Esophagus squamous epithelium (tissue), 5 donors: ENCODE results near the gene TBC1D7. TPM values are rescaled to one million over a fixed set of nuclear protein-coding genes. Genes with fewer than 3 reads are reported as not detected.

Experiments used
- DNase-seq: peaks from one replicate; lab custom pipeline; 2025; lab: John Stamatoyannopoulos, UW
- H3K27ac ChIP-seq, 4 donors: fragments of 200-600 bp; sonication (generic); one replicate each; pipeline ENCODE4 v1.5.1; 2016 to 2019; ENCODE audit warnings: mild to moderate bottlenecking in 1 of 4
- H3K27me3 ChIP-seq, 4 donors: fragments of 200-600 bp; sonication (generic); 1 replicate in 3 of 4; 2 replicates in 1 of 4; pipeline versions ENCODE4 v1.5.1 to v1.6.0; 2017 to 2021; ENCODE audit warnings: antibody characterized with exemption in 1 of 4
- H3K36me3 ChIP-seq, 3 donors: fragments of 200-600 bp; sonication (generic); one replicate each; pipeline ENCODE4 v1.5.1; 2016 to 2019
- H3K4me1 ChIP-seq, 3 donors: fragments of 200-600 bp; sonication (generic); one replicate each; pipeline ENCODE4 v1.5.1; 2017 to 2019
- H3K4me3 ChIP-seq, 4 donors: fragments of 200-600 bp; sonication (generic); 1 replicate in 3 of 4; 2 replicates in 1 of 4; pipeline ENCODE4 v1.5.1; 2016 to 2019; ENCODE audit warnings: mild to moderate bottlenecking in 2 of 4, moderate library complexity in 1 of 4
- H3K9me3 ChIP-seq, 3 donors: fragments of 200-600 bp; sonication (generic); one replicate each; pipeline ENCODE4 v1.5.1; 2016 to 2019
- POLR2A ChIP-seq, 4 donors: fragments of 450-650 bp; IDR thresholded peaks; one replicate each; pipeline ENCODE4 v1.6.1; 2017; ENCODE audit warnings: antibody characterized with exemption in 4 of 4, mild to moderate bottlenecking in 4 of 4, moderate library complexity in 3 of 4
- WGBS, 2 donors: methylation state at CpG; one replicate each; pipeline ENCODE4 v1.1.5; 2018; 5-methylcytosine and 5-hydroxymethylcytosine counted together
- intact Hi-C: fragments of 100-400 bp; cut with DNase I; formaldehyde crosslinking; loops from one replicate; pipeline ENCODE4 v1.15.0; 2022
- total RNA-seq, 4 donors: library from RNA; depleted of rRNA; stranded (reverse); fragments of >200 nt; gene quantifications; one replicate each; pipeline ENCODE4 v1.1.0, GENCODE V29; 2016
- TF ChIP-seq, protein P1 (sequence below), 6 experiments: fragments of 450-650 bp in 4 of 6; fragments of 200-600 bp in 2 of 6; sonication (generic) in 2 of 6; IDR thresholded peaks; one replicate each; pipeline ENCODE4 v1.5.1; 2016 to 2019; ENCODE audit warnings: antibody characterized with exemption in 6 of 6, mild to moderate bottlenecking in 4 of 6, moderate library complexity in 4 of 6
- donor health status: DM: yes; HTN: yes; CAD: no.

The TBC1D7 gene
- total RNA-seq, 4 donors from 2014 or later = 8.2 to 13.5 (median 12.6) TPM

DNA sequence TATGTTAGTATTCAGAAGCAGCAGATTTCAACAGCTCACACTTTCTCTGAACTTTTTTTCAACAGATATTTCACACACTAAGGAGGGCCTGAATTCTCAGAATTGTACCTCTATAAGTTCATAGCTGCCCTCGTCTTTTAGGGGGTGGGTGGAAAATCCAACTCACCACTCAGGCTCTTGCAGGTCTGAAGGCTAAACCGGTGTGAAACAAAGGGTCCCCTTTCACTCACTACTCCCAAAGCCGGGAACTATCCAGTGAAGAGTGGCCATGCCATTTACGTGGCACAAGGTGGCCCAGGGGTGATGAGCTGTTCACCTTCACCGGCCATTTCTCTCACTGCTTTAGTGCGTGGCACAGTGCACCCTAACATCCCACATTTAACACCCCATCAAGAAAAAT is 24.2 kb downstream of the TBC1D7 start:
- H3K27me3 ChIP-seq = no peaks in the 10 kb centered on the region
- intact Hi-C loops = no loop called here
- no peak overlapping the region for H3K4me3 ChIP-seq
- peak overlapping the region; percentile 23 to 82 (median 66) for H3K27ac ChIP-seq
- TF ChIP-seq POLR2A (IDR thresholded peaks at IDR 0.05) = no peak
- TF ChIP-seq, protein P1, sequence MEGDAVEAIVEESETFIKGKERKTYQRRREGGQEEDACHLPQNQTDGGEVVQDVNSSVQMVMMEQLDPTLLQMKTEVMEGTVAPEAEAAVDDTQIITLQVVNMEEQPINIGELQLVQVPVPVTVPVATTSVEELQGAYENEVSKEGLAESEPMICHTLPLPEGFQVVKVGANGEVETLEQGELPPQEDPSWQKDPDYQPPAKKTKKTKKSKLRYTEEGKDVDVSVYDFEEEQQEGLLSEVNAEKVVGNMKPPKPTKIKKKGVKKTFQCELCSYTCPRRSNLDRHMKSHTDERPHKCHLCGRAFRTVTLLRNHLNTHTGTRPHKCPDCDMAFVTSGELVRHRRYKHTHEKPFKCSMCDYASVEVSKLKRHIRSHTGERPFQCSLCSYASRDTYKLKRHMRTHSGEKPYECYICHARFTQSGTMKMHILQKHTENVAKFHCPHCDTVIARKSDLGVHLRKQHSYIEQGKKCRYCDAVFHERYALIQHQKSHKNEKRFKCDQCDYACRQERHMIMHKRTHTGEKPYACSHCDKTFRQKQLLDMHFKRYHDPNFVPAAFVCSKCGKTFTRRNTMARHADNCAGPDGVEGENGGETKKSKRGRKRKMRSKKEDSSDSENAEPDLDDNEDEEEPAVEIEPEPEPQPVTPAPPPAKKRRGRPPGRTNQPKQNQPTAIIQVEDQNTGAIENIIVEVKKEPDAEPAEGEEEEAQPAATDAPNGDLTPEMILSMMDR (IDR thresholded peaks at IDR 0.05) = no peak
- H3K9me3 ChIP-seq = no peaks in the 10 kb centered on the region
- H3K36me3 ChIP-seq = peaks cover 0 to 67% (median 0%) of the 10 kb centered on the region in 3 donors
- H3K4me1 ChIP-seq = peaks cover 10 to 48% (median 20%) of the 10 kb centered on the region in 3 donors
- no peak for DNase-seq
- WGBS, 2 donors = 33 to 87% methylated on average over 2 to 6 of the region's 6 CpGs

DNA sequence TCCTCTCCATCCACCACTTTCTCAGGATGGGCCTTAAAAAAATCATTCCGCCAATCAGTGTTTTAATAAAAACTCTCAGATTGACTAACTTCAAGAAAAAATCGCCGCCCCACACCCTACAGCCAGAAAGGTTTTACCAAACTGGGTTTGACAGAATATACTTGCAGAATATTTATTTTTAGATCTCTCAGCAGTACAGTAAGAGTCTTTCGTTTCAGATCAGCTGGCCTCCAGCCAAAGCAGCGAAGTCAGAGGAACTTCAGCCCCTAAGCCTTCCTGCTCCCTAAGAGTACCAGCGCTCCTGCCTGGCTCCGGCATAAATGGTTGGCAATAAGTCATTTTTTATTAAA is 24.7 kb downstream of the TBC1D7 start:
- WGBS, 2 donors = 47 to 59% methylated on average over 7 of the region's 7 CpGs
- Histone ChIP-seq H3K4me1 (peaks cover 10 to 48% (median 20%) of the 10 kb centered on the region in 3 donors), H3K36me3 (peaks cover 0 to 71% (median 0%) of the 10 kb centered on the region in 3 donors), H3K9me3 (no peaks in the 10 kb centered on the region), H3K27me3 (no peaks in the 10 kb centered on the region), H3K4me3 (peak overlapping the region in 3 of 4 donors; percentile 8 to 39 (median 21)), H3K27ac (peak overlapping the region; percentile 45 to 85 (median 78))
- TF ChIP-seq POLR2A (IDR thresholded peaks at IDR 0.05) = no peak
- TF ChIP-seq, protein P1 (IDR thresholded peaks at IDR 0.05) = no peak
- intact Hi-C loops = no loop called here
- no peak for DNase-seq

DNA sequence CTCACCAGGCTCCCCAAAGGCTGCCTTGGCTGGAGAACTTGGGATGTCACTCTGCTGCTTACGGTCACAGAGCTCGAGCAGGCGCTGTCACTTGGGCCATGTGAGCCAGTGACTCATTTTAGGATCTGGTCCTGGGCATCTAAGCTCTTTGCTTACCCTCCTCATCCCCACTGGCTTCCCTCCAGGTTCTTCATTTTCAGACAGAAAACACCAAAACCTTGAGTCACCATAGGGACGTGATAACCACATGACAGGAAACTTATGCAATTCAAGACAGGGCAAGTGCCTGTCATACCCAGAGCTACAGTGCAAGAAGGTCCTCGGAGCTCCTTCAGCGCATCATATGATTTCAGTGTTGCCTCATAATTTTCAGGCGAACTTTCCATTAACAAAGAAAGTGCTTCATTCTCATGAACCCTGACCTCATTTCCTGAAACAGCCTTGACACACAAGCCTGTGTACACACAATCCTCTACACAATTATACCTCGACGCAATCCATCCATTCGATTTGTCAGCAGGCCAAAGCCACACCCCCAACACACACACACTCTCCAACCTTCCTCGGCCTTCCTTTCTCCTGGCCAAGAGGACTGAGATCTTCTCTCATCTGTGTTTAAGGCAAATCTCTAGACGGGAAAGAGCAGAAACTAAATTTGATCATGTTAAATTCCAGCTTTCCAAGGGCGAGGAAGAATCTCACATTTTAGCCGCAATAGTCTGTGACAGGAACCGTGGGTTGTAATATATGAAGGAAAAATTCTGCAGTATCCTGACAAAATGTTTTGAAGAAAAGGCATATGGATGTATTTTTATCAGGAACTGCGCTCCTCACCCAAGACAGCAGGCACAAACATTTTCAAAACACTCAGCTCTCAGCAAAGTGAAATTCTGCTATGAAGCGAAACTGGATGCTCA is 25.3 kb downstream of the TBC1D7 start:
- intact Hi-C loops = no loop called here
- peak overlapping the region in 3 of 4 donors; percentile 8 to 39 (median 21) for H3K4me3 ChIP-seq
- peak overlapping the region; percentile 50 to 85 (median 78) for H3K27ac ChIP-seq
- WGBS, 2 donors = 44 to 59% methylated on average over 14 to 17 of the region's 17 CpGs
- H3K27me3 ChIP-seq = no peaks in the 10 kb centered on the region
- DNase-seq = peak; percentile 23
- TF ChIP-seq POLR2A (IDR thresholded peaks at IDR 0.05) = no peak
- TF ChIP-seq, protein P1 (IDR thresholded peaks at IDR 0.05) = no peak
- peaks cover 0 to 76% (median 0%) of the 10 kb centered on the region in 3 donors for H3K36me3 ChIP-seq
- H3K9me3 ChIP-seq = no peaks in the 10 kb centered on the region
- H3K4me1 ChIP-seq = peaks cover 10 to 43% (median 19%) of the 10 kb centered on the region in 3 donors

DNA sequence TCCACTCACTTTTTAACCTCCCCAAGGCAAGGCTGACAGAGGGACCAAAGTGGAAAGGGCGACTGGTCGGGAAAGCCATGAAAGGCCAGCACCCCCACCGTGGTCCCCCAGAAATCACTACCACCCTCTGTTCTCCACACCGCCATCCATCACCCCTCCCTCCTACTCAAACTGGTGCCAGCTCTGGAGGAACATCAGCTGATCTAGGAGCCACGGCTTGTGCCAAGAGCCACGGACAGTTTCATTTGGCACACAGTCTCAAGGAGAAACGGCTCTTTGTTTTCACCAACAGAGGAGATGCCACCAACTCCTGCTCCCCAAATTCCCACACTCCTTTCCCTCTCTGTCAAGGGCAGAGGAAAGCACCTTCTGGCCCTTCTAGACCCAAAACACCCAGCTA is 26.0 kb downstream of the TBC1D7 start:
- WGBS, 2 donors = 49 to 76% methylated on average over 2 to 7 of the region's 7 CpGs
- DNase-seq = no peak
- TF ChIP-seq, protein P1 (IDR thresholded peaks at IDR 0.05) = no peak
- TF ChIP-seq POLR2A (IDR thresholded peaks at IDR 0.05) = no peak
- Histone ChIP-seq H3K36me3 (peaks cover 0 to 78% (median 0%) of the 10 kb centered on the region in 3 donors), H3K27me3 (no peaks in the 10 kb centered on the region), H3K9me3 (no peaks in the 10 kb centered on the region), H3K4me3 (no peak overlapping the region), H3K4me1 (peaks cover 10 to 37% (median 16%) of the 10 kb centered on the region in 3 donors), H3K27ac (peak overlapping the region; percentile 50 to 85 (median 78))
- intact Hi-C loops = no loop called here
